Gastrocnemius medialis (tissue), 4 donors: ENCODE data around the gene SNX22. TPM values are rescaled to one million over a fixed set of nuclear protein-coding genes. Genes with fewer than 3 reads are reported as not detected.

Source experiments
- ATAC-seq, 2 donors: fragments of 150-250 bp; one replicate each; pipeline ENCODE4 v1.9.1; 2016
- DNase-seq, 2 donors: peaks; one replicate each; pipeline ENCODE4 v3.0.0-alpha.2; 2019
- H3K27ac ChIP-seq, 4 donors: fragments of 200-600 bp; sonication (generic); 1 replicate in 1 of 4; 2 replicates in 3 of 4; pipeline ENCODE4 v1.5.1; 2016 to 2018; ENCODE audit warnings: mild to moderate bottlenecking in 2 of 4, moderate library complexity in 1 of 4
- H3K27me3 ChIP-seq, 3 donors: fragments of 200-600 bp; sonication (generic) in 2 of 3; 1 replicate in 1 of 3; 2 replicates in 2 of 3; pipeline versions ENCODE4 v1.5.1 to v1.6.0; 2016 to 2019; ENCODE audit warnings: mild to moderate bottlenecking in 1 of 3, moderate library complexity in 1 of 3
- H3K36me3 ChIP-seq, 2 donors: fragments of 200-600 bp; sonication (generic) in 1 of 2; one replicate each; pipeline ENCODE4 v1.5.1; 2017 to 2018
- H3K4me1 ChIP-seq, 2 donors: fragments of 200-600 bp; sonication (generic) in 1 of 2; one replicate each; pipeline ENCODE4 v1.5.1; 2016 to 2017; ENCODE audit warnings: mild to moderate bottlenecking in 2 of 2
- H3K4me3 ChIP-seq, 4 donors: fragments of 200-600 bp; sonication (generic) in 3 of 4; 1 replicate in 1 of 4; 2 replicates in 3 of 4; pipeline ENCODE4 v1.5.1; 2016 to 2019; ENCODE audit warnings: mild to moderate bottlenecking in 2 of 4
- H3K9me3 ChIP-seq, 3 donors: fragments of 200-600 bp; sonication (generic) in 2 of 3; 1 replicate in 1 of 3; 2 replicates in 2 of 3; pipeline ENCODE4 v1.5.1; 2016 to 2019
- CTCF ChIP-seq, 5 experiments: fragments of 450-650 bp in 3 of 5; fragments of 200-600 bp in 2 of 5; sonication (generic) in 2 of 5; IDR thresholded peaks in 4 of 5; conservative IDR thresholded peaks in 1 of 5; 1 replicate in 4 of 5; 2 replicates in 1 of 5; pipeline ENCODE4 v1.5.1; 2016 to 2019; ENCODE audit warnings: antibody characterized with exemption in 5 of 5, mild to moderate bottlenecking in 3 of 5, moderate library complexity in 3 of 5
- POLR2A ChIP-seq, 2 donors: fragments of 450-650 bp; IDR thresholded peaks; one replicate each; pipeline ENCODE4 v1.6.1; 2017; ENCODE audit warnings: antibody characterized with exemption in 2 of 2, mild to moderate bottlenecking in 2 of 2, moderate library complexity in 2 of 2
- in situ Hi-C, 4 donors: fragments of 200-750 bp; cut with MboI; loops; one replicate each; pipeline versions ENCODE4 v1.15.0 to v1.8.0; 2017; ENCODE audit warnings: low sequenced_read_pairs in 4 of 4
- intact Hi-C: fragments of 100-400 bp; cut with DNase I; formaldehyde crosslinking; loops from one replicate; pipeline ENCODE4 v1.15.1; 2023; ENCODE audit warnings: low total_unique reads
- total RNA-seq, 4 donors: library from RNA; depleted of rRNA; stranded (reverse); fragments of >200 nt; gene quantifications; one replicate each; pipeline versions ENCODE4 v1.1.0 to v1.2.3, GENCODE V29; 2016

Gene SNX22
- total RNA-seq, 4 donors from 2014 or later, result 0.09 to 0.87 TPM; not detected in 2

- peaks cover 0 to 33% of the 10 kb centered on the region in 2 donors for H3K36me3 ChIP-seq
Measured at GRCh38 chr15:64144565-64145281, 6.8 kb upstream of the SNX22 start.

GRCh38 chr15:64146041-64146440 lies 5.5 kb upstream of the SNX22 start:
- H3K27ac ChIP-seq, result no peak overlapping the region
- H3K4me3 ChIP-seq, result no peak overlapping the region
- ATAC-seq (no peak), DNase-seq (no peak)
- TF ChIP-seq CTCF (IDR thresholded peaks at IDR 0.05 in 4 of 5, conservative IDR thresholded peaks at IDR 0.05 in 1 of 5), result no peak
- TF ChIP-seq POLR2A (IDR thresholded peaks at IDR 0.05), result no peak
- no peaks in the 10 kb centered on the region for H3K9me3 ChIP-seq
- intact Hi-C loops (no loop called here), in situ Hi-C loops (no loop called here)
- peaks cover under 1 to 4% (median 2%) of the 10 kb centered on the region in 3 donors for H3K27me3 ChIP-seq
- H3K36me3 ChIP-seq, result peaks cover 0 to 31% of the 10 kb centered on the region in 2 donors
- H3K4me1 ChIP-seq, result peaks cover 0 to under 1% of the 10 kb centered on the region in 2 donors

More at GRCh38 chr15:64144565-64145281, 6.8 kb upstream of the SNX22 start:
- ATAC-seq (no peak), DNase-seq (no peak)
- no peak for TF ChIP-seq POLR2A (IDR thresholded peaks at IDR 0.05)
- TF ChIP-seq CTCF (IDR thresholded peaks at IDR 0.05 in 4 of 5, conservative IDR thresholded peaks at IDR 0.05 in 1 of 5), result no peak
- H3K27ac ChIP-seq, result no peak overlapping the region
- no peaks in the 10 kb centered on the region for H3K9me3 ChIP-seq
- in situ Hi-C loops, result no loop called here
- no peak overlapping the region for H3K4me3 ChIP-seq
- intact Hi-C loops, result no loop called here
- no peaks in the 10 kb centered on the region for H3K27me3 ChIP-seq
- H3K4me1 ChIP-seq, result no peaks in the 10 kb centered on the region

GRCh38 chr15:64146520-64146884 lies 5.0 kb upstream of the SNX22 start:
- Histone ChIP-seq H3K36me3 (peaks cover 0 to 26% of the 10 kb centered on the region in 2 donors), H3K27ac (no peak overlapping the region), H3K4me1 (peaks cover under 1 to 5% of the 10 kb centered on the region in 2 donors), H3K9me3 (no peaks in the 10 kb centered on the region), H3K4me3 (no peak overlapping the region), H3K27me3 (peaks cover 3 to 8% (median 6%) of the 10 kb centered on the region in 3 donors)
- ATAC-seq, result no peak
- intact Hi-C loops, result no loop called here
- in situ Hi-C loops, result no loop called here
- no peak for TF ChIP-seq POLR2A (IDR thresholded peaks at IDR 0.05)
- TF ChIP-seq CTCF (IDR thresholded peaks at IDR 0.05 in 4 of 5, conservative IDR thresholded peaks at IDR 0.05 in 1 of 5), result no peak
- no peak for DNase-seq

GRCh38 chr15:64146885-64147681 lies 4.4 kb upstream of the SNX22 start:
- Histone ChIP-seq H3K36me3 (peaks cover 0 to 23% of the 10 kb centered on the region in 2 donors), H3K9me3 (no peaks in the 10 kb centered on the region), H3K27ac (no peak overlapping the region), H3K4me3 (no peak overlapping the region), H3K27me3 (peaks cover 5 to 11% (median 11%) of the 10 kb centered on the region in 3 donors), H3K4me1 (peaks cover 6 to 11% of the 10 kb centered on the region in 2 donors)
- no peak for DNase-seq
- ATAC-seq, result no peak
- in situ Hi-C loops (no loop called here), intact Hi-C loops (no loop called here)
- TF ChIP-seq CTCF (IDR thresholded peaks at IDR 0.05 in 4 of 5, conservative IDR thresholded peaks at IDR 0.05 in 1 of 5) (no peak), POLR2A (IDR thresholded peaks at IDR 0.05) (no peak)
